LNCaP clone FGC (cell line): ENCODE measurements around the gene MACROD2.

Source experiments
- DNase-seq: peaks from one replicate; pipeline ENCODE4 v3.0.0-alpha.2; 2011; ENCODE audit warnings: low read depth
- H3K4me3 ChIP-seq: 2 replicates; pipeline ENCODE4 v1.5.1; 2011; ENCODE audit warnings: mild to moderate bottlenecking, low read depth, low read length, control low read depth
- CTCF ChIP-seq: IDR thresholded peaks from 2 replicates; pipeline ENCODE4 v1.5.1; 2012; ENCODE audit warnings: mild to moderate bottlenecking; ENCODE audit not compliant: control insufficient read depth, insufficient read depth; ENCODE audit errors: extremely low read depth

Gene MACROD2

GRCh38 chr20:15937179-15937578 lies 1941.9 kb downstream of the MACROD2 start:
- H3K4me3 ChIP-seq, result no peak overlapping the region
- no peak for TF ChIP-seq CTCF
- no peak for DNase-seq

- H3K4me3 ChIP-seq, result no peak overlapping the region
- no peak for DNase-seq
- TF ChIP-seq CTCF, result no peak
Measured at GRCh38 chr20:15938847-15939246, 1943.5 kb downstream of the MACROD2 start.

GRCh38 chr20:15940127-15940526 lies 1944.8 kb downstream of the MACROD2 start:
- DNase-seq, result no peak
- no peak for TF ChIP-seq CTCF

GRCh38 chr20:15942130-15942529 lies 1946.8 kb downstream of the MACROD2 start:
- no peak overlapping the region for H3K4me3 ChIP-seq
- DNase-seq, result no peak
- TF ChIP-seq CTCF, result no peak

More at GRCh38 chr20:15940127-15940526, 1944.8 kb downstream of the MACROD2 start:
- no peak overlapping the region for H3K4me3 ChIP-seq

GRCh38 chr20:15945289-15945688 lies 1950.0 kb downstream of the MACROD2 start:
- DNase-seq, result peak; percentile 57
- TF ChIP-seq CTCF, result no peak
- no peak overlapping the region for H3K4me3 ChIP-seq

- no peak overlapping the region for H3K4me3 ChIP-seq
- TF ChIP-seq CTCF, result no peak
- no peak for DNase-seq
Measured at GRCh38 chr20:15949391-15949790, 1954.1 kb downstream of the MACROD2 start.

- TF ChIP-seq CTCF, result no peak
- no peak overlapping the region for H3K4me3 ChIP-seq
- DNase-seq, result no peak
Measured at GRCh38 chr20:15951658-15952057, 1956.3 kb downstream of the MACROD2 start.
